Testis (tissue), 2 donors: Measurements from ENCODE around the gene RUBCNL.

ENCODE experiments used
- POLR2A ChIP-seq: fragments of 450-650 bp; IDR thresholded peaks from one replicate; pipeline ENCODE4 v1.6.1; 2017; ENCODE audit warnings: antibody characterized with exemption, mild to moderate bottlenecking, moderate library complexity
- TF ChIP-seq, protein P1 (sequence below), 3 experiments: fragments of 450-650 bp in 2 of 3; fragments of 200-600 bp in 1 of 3; sonication (generic) in 1 of 3; IDR thresholded peaks; one replicate each; pipeline ENCODE4 v1.5.1; 2016 to 2019; ENCODE audit warnings: antibody characterized with exemption in 3 of 3, mild to moderate bottlenecking in 2 of 3, moderate library complexity in 1 of 3

DNA sequence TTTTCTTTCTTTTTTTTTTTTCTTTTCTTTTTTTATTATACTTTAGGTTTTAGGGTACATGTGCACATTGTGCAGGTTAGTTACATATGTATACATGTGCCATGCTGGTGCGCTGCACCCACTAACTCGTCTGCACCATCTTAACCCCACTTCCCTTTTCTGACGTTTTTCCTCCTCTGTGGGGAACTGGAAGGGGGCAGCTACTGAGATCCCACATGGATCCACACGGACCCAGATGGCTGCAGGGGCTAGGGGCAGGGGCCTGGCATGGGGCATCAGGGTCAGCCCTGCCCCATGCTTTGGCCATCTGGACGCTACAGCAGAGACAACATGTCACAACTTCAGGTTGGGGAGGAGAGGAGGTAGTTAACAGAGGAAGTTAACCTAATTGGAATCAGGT, 54.3 kb downstream of the RUBCNL start:
- TF ChIP-seq, protein P1, sequence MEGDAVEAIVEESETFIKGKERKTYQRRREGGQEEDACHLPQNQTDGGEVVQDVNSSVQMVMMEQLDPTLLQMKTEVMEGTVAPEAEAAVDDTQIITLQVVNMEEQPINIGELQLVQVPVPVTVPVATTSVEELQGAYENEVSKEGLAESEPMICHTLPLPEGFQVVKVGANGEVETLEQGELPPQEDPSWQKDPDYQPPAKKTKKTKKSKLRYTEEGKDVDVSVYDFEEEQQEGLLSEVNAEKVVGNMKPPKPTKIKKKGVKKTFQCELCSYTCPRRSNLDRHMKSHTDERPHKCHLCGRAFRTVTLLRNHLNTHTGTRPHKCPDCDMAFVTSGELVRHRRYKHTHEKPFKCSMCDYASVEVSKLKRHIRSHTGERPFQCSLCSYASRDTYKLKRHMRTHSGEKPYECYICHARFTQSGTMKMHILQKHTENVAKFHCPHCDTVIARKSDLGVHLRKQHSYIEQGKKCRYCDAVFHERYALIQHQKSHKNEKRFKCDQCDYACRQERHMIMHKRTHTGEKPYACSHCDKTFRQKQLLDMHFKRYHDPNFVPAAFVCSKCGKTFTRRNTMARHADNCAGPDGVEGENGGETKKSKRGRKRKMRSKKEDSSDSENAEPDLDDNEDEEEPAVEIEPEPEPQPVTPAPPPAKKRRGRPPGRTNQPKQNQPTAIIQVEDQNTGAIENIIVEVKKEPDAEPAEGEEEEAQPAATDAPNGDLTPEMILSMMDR (IDR thresholded peaks at IDR 0.05), result no peak
- TF ChIP-seq POLR2A, result no peak
